Right lobe of liver (tissue), 4 donors: ENCODE data around the gene EFNB2.

Source experiments
- POLR2A ChIP-seq: fragments of 450-650 bp; IDR thresholded peaks from one replicate; pipeline ENCODE4 v1.6.1; 2017; ENCODE audit warnings: antibody characterized with exemption, mild to moderate bottlenecking
- TF ChIP-seq, protein P1 (sequence below), 4 donors: fragments of 200-600 bp in 3 of 4; fragments of 450-650 bp in 1 of 4; IDR thresholded peaks; one replicate each; pipeline versions ENCODE4 v1.5.1 to v1.8.0; 2016 to 2022; ENCODE audit warnings: antibody characterized with exemption in 4 of 4, mild to moderate bottlenecking in 2 of 4
- donor health status: DM: no; HTN: no; CAD: no.
- donor health status: DM: no; HTN: no; CAD: no.
- donor health status: DM: no; HTN: yes; CAD: no.

DNA sequence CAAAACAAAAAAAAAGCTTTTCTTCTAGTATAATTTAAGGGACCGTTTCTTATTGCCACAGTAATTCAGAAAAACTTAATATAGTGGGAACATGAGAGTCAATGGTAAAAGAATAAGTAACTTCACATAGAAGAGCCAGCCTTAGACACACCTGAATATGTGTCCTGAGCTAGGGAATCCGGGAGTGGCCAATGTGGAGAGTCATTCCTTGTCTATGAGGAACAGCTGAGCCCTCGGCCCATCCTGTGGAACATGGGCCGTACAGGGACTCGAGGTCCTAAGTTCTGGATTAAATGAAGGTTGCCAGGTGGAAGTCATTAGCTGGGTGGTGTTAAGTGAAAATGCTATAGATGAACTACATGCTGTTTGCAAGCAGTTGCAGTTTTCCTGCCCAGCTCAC is 32.2 kb downstream of the EFNB2 start:
- no peak for TF ChIP-seq POLR2A
- TF ChIP-seq, protein P1, sequence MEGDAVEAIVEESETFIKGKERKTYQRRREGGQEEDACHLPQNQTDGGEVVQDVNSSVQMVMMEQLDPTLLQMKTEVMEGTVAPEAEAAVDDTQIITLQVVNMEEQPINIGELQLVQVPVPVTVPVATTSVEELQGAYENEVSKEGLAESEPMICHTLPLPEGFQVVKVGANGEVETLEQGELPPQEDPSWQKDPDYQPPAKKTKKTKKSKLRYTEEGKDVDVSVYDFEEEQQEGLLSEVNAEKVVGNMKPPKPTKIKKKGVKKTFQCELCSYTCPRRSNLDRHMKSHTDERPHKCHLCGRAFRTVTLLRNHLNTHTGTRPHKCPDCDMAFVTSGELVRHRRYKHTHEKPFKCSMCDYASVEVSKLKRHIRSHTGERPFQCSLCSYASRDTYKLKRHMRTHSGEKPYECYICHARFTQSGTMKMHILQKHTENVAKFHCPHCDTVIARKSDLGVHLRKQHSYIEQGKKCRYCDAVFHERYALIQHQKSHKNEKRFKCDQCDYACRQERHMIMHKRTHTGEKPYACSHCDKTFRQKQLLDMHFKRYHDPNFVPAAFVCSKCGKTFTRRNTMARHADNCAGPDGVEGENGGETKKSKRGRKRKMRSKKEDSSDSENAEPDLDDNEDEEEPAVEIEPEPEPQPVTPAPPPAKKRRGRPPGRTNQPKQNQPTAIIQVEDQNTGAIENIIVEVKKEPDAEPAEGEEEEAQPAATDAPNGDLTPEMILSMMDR (IDR thresholded peaks at IDR 0.05): no peak
